Endometrial microvascular endothelial cells (primary cell): ENCODE data around the gene FNTB. TPM values are rescaled to one million over a fixed set of nuclear protein-coding genes. Genes with fewer than 3 reads are reported as not detected.

Experiments
- in situ Hi-C: cut with HindIII; loops from 2 replicates; pipeline ENCODE4 v1.10.0; 2017; ENCODE audit warnings: low sequenced_read_pairs, low pct_unique_long_range_greater_than_20kb; ENCODE audit errors: inconsistent ontology term
- total RNA-seq: library from RNA; depleted of rRNA; stranded (reverse); fragments of >200 nt; gene quantifications from one replicate; pipeline ENCODE4 v1.2.3, GENCODE V29; 2015; ENCODE audit errors: inconsistent ontology term

Gene FNTB
- total RNA-seq, 1 donor from 2014 or later = 14.3 TPM

GRCh38 chr14:65038966-65039365, 52.3 kb downstream of the FNTB start:
- in situ Hi-C loops = no loop called here

- in situ Hi-C loops = no loop called here
Observed at GRCh38 chr14:65040666-65041433, 54.2 kb downstream of the FNTB start.

- in situ Hi-C loops = no loop called here
Observed at GRCh38 chr14:65041434-65041915, 54.8 kb downstream of the FNTB start.

- in situ Hi-C loops = no loop called here
Observed at GRCh38 chr14:65042296-65042695, 55.6 kb downstream of the FNTB start.

GRCh38 chr14:65042731-65043372, 56.2 kb downstream of the FNTB start:
- in situ Hi-C loops = no loop called here

GRCh38 chr14:65043893-65044595, 57.3 kb downstream of the FNTB start:
- in situ Hi-C loops = no loop called here

GRCh38 chr14:65044596-65044959, 57.9 kb downstream of the FNTB start:
- in situ Hi-C loops = no loop called here

- in situ Hi-C loops = no loop called here
Observed at GRCh38 chr14:65045006-65045405, 58.3 kb downstream of the FNTB start.

- in situ Hi-C loops = no loop called here
Observed at GRCh38 chr14:65045709-65046108, 59.0 kb downstream of the FNTB start.

GRCh38 chr14:65052832-65053231, 66.1 kb downstream of the FNTB start:
- in situ Hi-C loops = no loop called here

- in situ Hi-C loops = no loop called here
Observed at GRCh38 chr14:65053466-65053865, 66.8 kb downstream of the FNTB start.

- in situ Hi-C loops = no loop called here
Observed at GRCh38 chr14:65054471-65055085, 67.9 kb downstream of the FNTB start.

GRCh38 chr14:65057695-65058094, 71.0 kb downstream of the FNTB start:
- in situ Hi-C loops = no loop called here

GRCh38 chr14:65062096-65063075, 75.7 kb downstream of the FNTB start:
- in situ Hi-C loops = no loop called here

- in situ Hi-C loops = no loop called here
Observed at GRCh38 chr14:65065719-65066118, 79.0 kb downstream of the FNTB start.

GRCh38 chr14:65069874-65070413, 83.2 kb downstream of the FNTB start:
- in situ Hi-C loops = no loop called here

- in situ Hi-C loops = no loop called here
Observed at GRCh38 chr14:65070471-65070976, 83.8 kb downstream of the FNTB start.

GRCh38 chr14:65071544-65071943, 84.8 kb downstream of the FNTB start:
- in situ Hi-C loops = no loop called here
